OCI-LY7 (cell line): ENCODE results near the gene LBR. TPM values are rescaled to one million over a fixed set of nuclear protein-coding genes. Genes with fewer than 3 reads are reported as not detected.
A peak's percentile ranks its signal among the peaks of the same experiment; 100 is the strongest.
"Not testable (repeated sequence)": the region's sequence is repeated elsewhere in the genome, so short reads cannot be mapped to it uniquely, and the experiment has no call there.

Experiments
- BruUV-seq: library from RNA; stranded (reverse); fragments of 400-500 nt; replicated peaks from 2 replicates; lab custom pipeline; 2021; lab: Mats Ljungman, UMichigan
- CTCF ChIA-PET: fragments of 300-600 bp; sonication (Branson Sonifier 250); formaldehyde crosslinking; loops from one replicate; lab custom pipeline; 2022; ENCODE audit warnings: antibody characterized with exemption; ENCODE audit not compliant: unreplicated experiment; lab: Charles Lee
- POLR2A ChIA-PET: fragments of 300-600 bp; sonication (Branson Sonifier 250); formaldehyde crosslinking; loops from one replicate; lab custom pipeline; 2022; ENCODE audit warnings: antibody characterized with exemption; lab: Charles Lee
- DNase-seq: peaks from one replicate; pipeline ENCODE4 v3.0.0-alpha.2; 2015; ENCODE audit warnings: low spot score
- H2AFZ ChIP-seq: fragments of 200-600 bp; sonication (generic), shearing (Covaris generic); 2 replicates; pipeline ENCODE4 v1.6.1; 2014; ENCODE audit warnings: mild to moderate bottlenecking, antibody characterized with exemption, low read length, moderate library complexity
- H3K27ac ChIP-seq: fragments of 200-600 bp; sonication (generic); 2 replicates; pipeline ENCODE4 v1.5.1; 2014; ENCODE audit warnings: mixed run types, low read depth, mild to moderate bottlenecking, moderate library complexity, low read length, inconsistent platforms; ENCODE audit not compliant: poor library complexity, severe bottlenecking
- H3K36me3 ChIP-seq: fragments of 200-600 bp; sonication (generic); 2 replicates; pipeline ENCODE4 v1.6.1; 2014; ENCODE audit warnings: mild to moderate bottlenecking, antibody characterized with exemption, low read length, moderate library complexity, mixed read lengths; ENCODE audit not compliant: insufficient read depth
- H3K4me1 ChIP-seq: fragments of 200-600 bp; sonication (generic); 2 replicates; pipeline ENCODE4 v1.5.1; 2014; ENCODE audit warnings: mild to moderate bottlenecking, low read length; ENCODE audit not compliant: insufficient read depth, poor library complexity, severe bottlenecking
- H3K4me2 ChIP-seq: fragments of 200-600 bp; sonication (generic); 2 replicates; pipeline ENCODE4 v1.6.1; 2014; ENCODE audit warnings: mild to moderate bottlenecking, low read length
- H3K4me3 ChIP-seq: fragments of 200-600 bp; sonication (generic); 2 replicates; pipeline ENCODE4 v1.5.1; 2014; ENCODE audit warnings: mild to moderate bottlenecking, low read depth, low read length; ENCODE audit not compliant: poor library complexity, severe bottlenecking
- H3K79me2 ChIP-seq: fragments of 200-600 bp; sonication (generic); 2 replicates; pipeline ENCODE4 v1.6.1; 2016; ENCODE audit warnings: low read depth, mild to moderate bottlenecking, low read length, moderate library complexity, mixed read lengths; ENCODE audit not compliant: insufficient read depth
- H3K9me2 ChIP-seq: fragments of 200-600 bp; sonication (generic); 2 replicates; pipeline ENCODE4 v1.6.1; 2016; ENCODE audit warnings: mild to moderate bottlenecking, low read length, mixed read lengths; ENCODE audit not compliant: insufficient read depth
- H3K9me3 ChIP-seq: fragments of 200-600 bp; sonication (generic); 2 replicates; pipeline ENCODE4 v1.6.1; 2014; ENCODE audit warnings: mild to moderate bottlenecking, mixed run types, low read length, mixed read lengths
- H4K20me1 ChIP-seq: fragments of 200-600 bp; sonication (generic); 2 replicates; pipeline ENCODE4 v1.6.1; 2014; ENCODE audit warnings: mild to moderate bottlenecking, antibody characterized with exemption, low read length, moderate library complexity, mixed read lengths; ENCODE audit not compliant: insufficient read depth
- CTCF ChIP-seq: fragments of 200-600 bp; sonication (generic); conservative IDR thresholded peaks from 2 replicates; pipeline ENCODE4 v1.5.1; 2014; ENCODE audit warnings: mild to moderate bottlenecking, antibody characterized with exemption, low read length, moderate library complexity, mixed read lengths
- EZH2phosphoT487 ChIP-seq: fragments of 200-600 bp; sonication (generic); IDR thresholded peaks from 2 replicates; pipeline ENCODE4 v1.6.1; 2018; ENCODE audit warnings: low read depth, borderline replicate concordance, mild to moderate bottlenecking, mixed run types, antibody characterized with exemption, low read length, moderate library complexity, mixed read lengths
- intact Hi-C: fragments of 100-400 bp; cut with micrococcal nuclease; formaldehyde crosslinking; loops from one replicate; pipeline ENCODE4 v1.10.0; 2022; ENCODE audit not compliant: unreplicated experiment
- total RNA-seq, 2 experiments: library from RNA; depleted of rRNA in 1 of 2; stranded (reverse); fragments of >200 nt in 1 of 2; shearing (Covaris generic) in 1 of 2; gene quantifications; 2 replicates each; pipeline ENCODE4 v1.2.3, GENCODE V29; 2014 to 2022

The LBR gene
- total RNA-seq, 2 experiments from 2014 or later: 117 to 288 TPM

- no peak for TF ChIP-seq EZH2phosphoT487
- TF ChIP-seq CTCF: peak; percentile 100
- H3K36me3 ChIP-seq: no peaks in the 10 kb centered on the region
- CTCF ChIA-PET: interaction anchor here (0.8 to 1.5 kb wide), 3 partner anchors 18 to 71 kb away, joined by 3 read pairs; no protein-coding TSS in a partner anchor
- no peaks in the 10 kb centered on the region for H3K79me2 ChIP-seq
- no peak overlapping the region for H3K4me3 ChIP-seq
- peak overlapping the region; percentile 62; the same call in 1 of the 2 replicates for H2AFZ ChIP-seq
- DNase-seq: peak; percentile 70
- no peaks in the 10 kb centered on the region for H4K20me1 ChIP-seq
- no TSS peak for BruUV-seq
- H3K9me3 ChIP-seq: no peaks in the 10 kb centered on the region
- POLR2A ChIA-PET: interaction anchor here (1.4 kb wide), 1 partner anchor 180 kb away, joined by 3 read pairs; no protein-coding TSS in a partner anchor
- no peaks in the 10 kb centered on the region for H3K9me2 ChIP-seq
- peaks cover 56% of the 10 kb centered on the region for H3K4me1 ChIP-seq
- peak overlapping the region; percentile 52; the same call in 1 of the 2 replicates for H3K4me2 ChIP-seq
- intact Hi-C loops: loop anchor here (1.0 kb wide), 5 partner anchors 79 to 501 kb away; no protein-coding TSS in a partner anchor
- H3K27ac ChIP-seq: no peak overlapping the region
These were observed 47.4 kb upstream of the LBR start for GRCh38 chr1:225474986-225475820.

- Histone ChIP-seq H3K4me3 (no peak overlapping the region), H3K79me2 (no peaks in the 10 kb centered on the region), H4K20me1 (no peaks in the 10 kb centered on the region), H3K9me3 (no peaks in the 10 kb centered on the region), H3K4me2 (no peak overlapping the region), H3K9me2 (no peaks in the 10 kb centered on the region), H3K36me3 (no peaks in the 10 kb centered on the region), H3K27ac (no peak overlapping the region), H2AFZ (peak overlapping the region; percentile 11; the same call in 1 of the 2 replicates), H3K4me1 (peaks cover 49% of the 10 kb centered on the region)
- ChIA-PET CTCF (interaction anchor here (0.6 to 1.5 kb wide), 4 partner anchors 19 to 372 kb away, joined by 3 read pairs; no protein-coding TSS in a partner anchor), POLR2A (interaction anchor here (1.0 to 1.4 kb wide), 2 partner anchors 49 to 181 kb away, joined by 3 read pairs; no protein-coding TSS in a partner anchor)
- no TSS peak for BruUV-seq
- intact Hi-C loops: loop anchor here (1.0 kb wide), 1 partner anchor 155 kb away; no protein-coding TSS in a partner anchor
- no peak for DNase-seq
- TF ChIP-seq CTCF (no peak), EZH2phosphoT487 (no peak)
These were observed 46.7 kb upstream of the LBR start for GRCh38 chr1:225474439-225474985.

GRCh38 chr1:225473676-225474438 lies 46.0 kb upstream of the LBR start:
- not testable (repeated sequence) for H3K4me2 ChIP-seq, H3K9me2 ChIP-seq, H3K79me2 ChIP-seq, H2AFZ ChIP-seq, H3K27ac ChIP-seq, DNase-seq, H3K36me3 ChIP-seq, H3K9me3 ChIP-seq, H3K4me3 ChIP-seq, H4K20me1 ChIP-seq
- H3K4me1 ChIP-seq: peaks cover 48% of the 10 kb centered on the region
- ChIA-PET POLR2A (interaction anchor here (0.8 to 1.6 kb wide), 7 partner anchors 12 to 305 kb away, joined by 3 to 5 read pairs (median 4); no protein-coding TSS in a partner anchor), CTCF (interaction anchor here (0.6 to 0.8 kb wide), 2 partner anchors 20 to 372 kb away, joined by 3 read pairs; no protein-coding TSS in a partner anchor)
- intact Hi-C loops: loop anchor here (1.0 kb wide), 1 partner anchor 155 kb away; no protein-coding TSS in a partner anchor
- TSS peak; percentile 85 for BruUV-seq

GRCh38 chr1:225473266-225473665 lies 45.4 kb upstream of the LBR start:
- intact Hi-C loops, DNase-seq: not testable (repeated sequence)

More at GRCh38 chr1:225473266-225473665, 45.4 kb upstream of the LBR start:
- not testable (repeated sequence) for H3K9me3 ChIP-seq, H3K79me2 ChIP-seq, H3K36me3 ChIP-seq, H3K27ac ChIP-seq, BruUV-seq, H3K4me3 ChIP-seq, H4K20me1 ChIP-seq, H3K4me2 ChIP-seq, H2AFZ ChIP-seq, H3K9me2 ChIP-seq
- POLR2A ChIA-PET: interaction anchor here (0.6 to 1.6 kb wide), 8 partner anchors 12 to 305 kb away, joined by 3 to 5 read pairs (median 4); no protein-coding TSS in a partner anchor
- peaks cover 48% of the 10 kb centered on the region for H3K4me1 ChIP-seq
- CTCF ChIA-PET: interaction anchor here (0.6 kb wide), 2 partner anchors 472 to 520 kb away, joined by 3 to 4 read pairs; no protein-coding TSS in a partner anchor
